Measurements from ENCODE around the gene TPRG1. TPM values are rescaled to one million over a fixed set of nuclear protein-coding genes. Genes with fewer than 3 reads are reported as not detected.

TPRG1 gene
- total RNA-seq, 2 donors from 2014 or later: 1.7 to 4.7 TPM

DNA sequence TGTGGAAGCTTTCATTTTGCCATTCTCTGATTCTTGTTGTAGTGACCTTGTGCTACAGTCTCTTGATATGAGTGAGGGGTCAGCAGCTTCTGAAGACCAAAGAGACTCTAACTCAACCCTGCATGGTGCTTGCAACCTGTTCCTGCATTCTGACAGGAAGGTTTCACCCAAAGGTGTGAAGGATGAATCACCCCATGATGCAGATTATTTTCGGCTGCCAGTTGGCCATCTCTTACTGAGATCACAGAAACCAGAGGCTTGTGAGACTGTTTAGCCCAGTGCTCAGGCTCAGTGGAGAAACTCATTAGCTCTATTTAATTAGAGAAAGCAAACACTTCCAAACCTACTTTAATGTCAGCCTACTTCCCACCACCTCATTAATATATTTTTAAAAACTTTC is 29.2 kb upstream of the TPRG1 start:
- intact Hi-C loops (cut with DNase I): loop anchor here (5.0 kb wide), 1 partner anchor 165 kb away; no protein-coding TSS in a partner anchor
- Histone ChIP-seq H3K4me3 (no peak overlapping the region), H3K4me1 (replicated peaks) (no peaks in the 10 kb centered on the region), H3K36me3 (no peaks in the 10 kb centered on the region), H3K27ac (no peak overlapping the region), H3K27me3 (replicated peaks; ENCODE audit: insufficient read depth) (no peaks in the 10 kb centered on the region), H3K9me3 (no peaks in the 10 kb centered on the region)
- DNase-seq (ENCODE audit: low spot score): no peak
- WGBS: 75% methylated on average over 1 of the region's 1 CpG
- TF ChIP-seq, protein P1, sequence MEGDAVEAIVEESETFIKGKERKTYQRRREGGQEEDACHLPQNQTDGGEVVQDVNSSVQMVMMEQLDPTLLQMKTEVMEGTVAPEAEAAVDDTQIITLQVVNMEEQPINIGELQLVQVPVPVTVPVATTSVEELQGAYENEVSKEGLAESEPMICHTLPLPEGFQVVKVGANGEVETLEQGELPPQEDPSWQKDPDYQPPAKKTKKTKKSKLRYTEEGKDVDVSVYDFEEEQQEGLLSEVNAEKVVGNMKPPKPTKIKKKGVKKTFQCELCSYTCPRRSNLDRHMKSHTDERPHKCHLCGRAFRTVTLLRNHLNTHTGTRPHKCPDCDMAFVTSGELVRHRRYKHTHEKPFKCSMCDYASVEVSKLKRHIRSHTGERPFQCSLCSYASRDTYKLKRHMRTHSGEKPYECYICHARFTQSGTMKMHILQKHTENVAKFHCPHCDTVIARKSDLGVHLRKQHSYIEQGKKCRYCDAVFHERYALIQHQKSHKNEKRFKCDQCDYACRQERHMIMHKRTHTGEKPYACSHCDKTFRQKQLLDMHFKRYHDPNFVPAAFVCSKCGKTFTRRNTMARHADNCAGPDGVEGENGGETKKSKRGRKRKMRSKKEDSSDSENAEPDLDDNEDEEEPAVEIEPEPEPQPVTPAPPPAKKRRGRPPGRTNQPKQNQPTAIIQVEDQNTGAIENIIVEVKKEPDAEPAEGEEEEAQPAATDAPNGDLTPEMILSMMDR (IDR thresholded peaks at IDR 0.05): no peak
- TF ChIP-seq POLR2A (IDR thresholded peaks at IDR 0.05) (no peak), POLR2AphosphoS5 (IDR thresholded peaks at IDR 0.05) (no peak)

DNA sequence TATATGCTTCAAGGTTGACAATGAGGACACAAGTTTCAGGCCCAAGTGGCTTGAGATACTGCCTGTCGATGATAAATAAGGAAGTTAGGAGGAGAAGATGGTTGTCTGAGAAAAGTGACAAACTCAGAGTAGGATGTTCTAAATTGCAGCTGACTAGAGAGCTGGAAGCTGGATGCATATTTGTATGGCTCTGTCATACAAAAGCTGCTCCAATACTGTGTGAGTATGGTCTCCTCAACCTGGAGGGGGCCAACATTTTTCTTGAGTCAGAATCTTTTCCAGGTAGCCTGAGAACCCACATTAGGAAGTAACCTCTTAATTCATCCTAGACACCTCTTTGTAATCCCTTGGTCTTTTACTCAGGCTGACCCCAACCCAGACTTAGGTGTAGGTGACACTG is 28.4 kb upstream of the TPRG1 start:
- WGBS: 81% methylated on average over 1 of the region's 1 CpG

DNA sequence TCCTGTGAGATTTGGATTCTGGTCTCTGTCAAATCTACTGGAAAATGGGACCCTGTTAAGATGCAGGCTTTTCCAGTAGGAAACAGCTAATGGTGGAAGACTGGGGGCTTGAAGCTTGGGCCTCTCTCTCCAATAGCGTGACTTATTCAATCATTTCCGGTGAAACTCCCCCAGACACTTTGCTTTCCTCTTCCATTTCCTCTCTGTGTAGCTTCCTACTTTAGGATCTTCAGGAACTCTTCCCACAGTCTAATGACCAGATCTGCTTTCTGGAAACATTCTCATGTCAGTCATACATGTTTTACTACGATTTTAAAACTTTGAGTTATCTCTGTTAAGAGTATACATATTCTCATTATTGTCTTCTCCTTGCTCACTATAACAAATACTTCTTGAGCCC is 28.0 kb upstream of the TPRG1 start:
- intact Hi-C loops (cut with DNase I): loop anchor here (5.0 kb wide), 1 partner anchor 166 kb away; no protein-coding TSS in a partner anchor
- WGBS: 85% methylated on average over 3 of the region's 3 CpGs
- no peak overlapping the region for H3K27ac ChIP-seq

More for the DNA sequence above, 28.4 kb upstream of the TPRG1 start:
- Histone ChIP-seq H3K4me1 (replicated peaks) (no peaks in the 10 kb centered on the region), H3K9me3 (no peaks in the 10 kb centered on the region), H3K27me3 (replicated peaks; ENCODE audit: insufficient read depth) (no peaks in the 10 kb centered on the region), H3K4me3 (no peak overlapping the region), H3K36me3 (no peaks in the 10 kb centered on the region), H3K27ac (no peak overlapping the region)
- TF ChIP-seq POLR2A (IDR thresholded peaks at IDR 0.05) (no peak), POLR2AphosphoS5 (IDR thresholded peaks at IDR 0.05) (no peak)
- TF ChIP-seq, protein P1 (IDR thresholded peaks at IDR 0.05): no peak
- intact Hi-C loops (cut with DNase I): loop anchor here (5.0 kb wide), 1 partner anchor 166 kb away; no protein-coding TSS in a partner anchor
- no peak for DNase-seq (ENCODE audit: low spot score)

DNA sequence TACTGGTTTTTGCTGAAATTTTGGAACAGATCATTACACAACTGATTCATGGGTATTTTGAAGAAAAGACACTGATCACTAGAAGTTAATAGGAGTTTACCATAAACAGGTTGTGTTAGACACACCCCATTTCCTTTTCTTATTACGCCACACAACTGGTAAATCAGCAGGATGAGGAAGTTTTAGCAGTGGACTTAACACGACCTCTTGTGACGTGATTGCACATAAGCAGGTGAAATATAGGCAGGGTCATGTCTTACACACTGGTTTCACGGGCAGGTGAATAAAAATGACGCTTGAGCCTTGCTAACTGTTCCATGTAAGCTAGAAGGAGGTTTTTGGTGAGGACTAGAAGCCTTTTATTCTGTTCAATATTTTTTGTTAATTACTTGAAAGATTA is 27.1 kb upstream of the TPRG1 start:
- WGBS: 28% methylated on average over 5 of the region's 5 CpGs
- no peak overlapping the region for H3K4me3 ChIP-seq
- no peaks in the 10 kb centered on the region for H3K36me3 ChIP-seq
- H3K27me3 ChIP-seq (replicated peaks; ENCODE audit: insufficient read depth): no peaks in the 10 kb centered on the region
- intact Hi-C loops (cut with DNase I): loop anchor here (5.0 kb wide), 3 partner anchors 167 to 1407 kb away; no protein-coding TSS in a partner anchor
- H3K4me1 ChIP-seq (replicated peaks): no peaks in the 10 kb centered on the region
- H3K9me3 ChIP-seq: no peaks in the 10 kb centered on the region
- no peak overlapping the region for H3K27ac ChIP-seq
- TF ChIP-seq POLR2AphosphoS5 (IDR thresholded peaks at IDR 0.05) (peak; percentile 33), POLR2A (IDR thresholded peaks at IDR 0.05) (no peak)
- TF ChIP-seq, protein P1 (IDR thresholded peaks at IDR 0.05): peak in 2 of 4 experiments; percentile 47 to 51
- DNase-seq (ENCODE audit: low spot score): peak; percentile 16

More for the DNA sequence above, 28.0 kb upstream of the TPRG1 start:
- Histone ChIP-seq H3K4me3 (no peak overlapping the region), H3K36me3 (no peaks in the 10 kb centered on the region), H3K27me3 (replicated peaks; ENCODE audit: insufficient read depth) (no peaks in the 10 kb centered on the region), H3K4me1 (replicated peaks) (no peaks in the 10 kb centered on the region), H3K9me3 (no peaks in the 10 kb centered on the region)
- DNase-seq (ENCODE audit: low spot score): no peak
- TF ChIP-seq POLR2AphosphoS5 (IDR thresholded peaks at IDR 0.05) (no peak), POLR2A (IDR thresholded peaks at IDR 0.05) (no peak)
- TF ChIP-seq, protein P1 (IDR thresholded peaks at IDR 0.05): no peak

DNA sequence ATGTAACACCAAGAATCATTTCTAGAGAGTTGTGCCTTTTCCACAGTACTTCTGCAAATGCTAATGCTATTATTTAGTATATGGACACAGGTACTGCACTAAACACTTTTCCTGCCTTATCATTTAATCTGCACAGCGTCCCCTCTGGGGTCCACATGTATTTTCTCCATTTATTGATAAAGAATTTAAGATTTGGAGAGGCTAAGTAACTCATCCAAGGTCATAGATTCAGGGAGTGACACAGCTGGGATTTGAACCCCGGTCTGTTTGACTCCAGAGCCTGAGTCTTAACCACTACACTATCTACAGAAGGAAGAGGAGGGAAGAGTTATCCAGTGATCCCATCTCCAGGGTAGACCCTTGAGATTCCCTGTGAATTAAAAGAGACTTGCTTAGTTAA is 24.9 kb upstream of the TPRG1 start:
- Histone ChIP-seq H3K27ac (no peak overlapping the region), H3K36me3 (no peaks in the 10 kb centered on the region), H3K4me3 (no peak overlapping the region), H3K27me3 (replicated peaks; ENCODE audit: insufficient read depth) (no peaks in the 10 kb centered on the region), H3K9me3 (no peaks in the 10 kb centered on the region), H3K4me1 (replicated peaks) (no peaks in the 10 kb centered on the region)
- TF ChIP-seq POLR2AphosphoS5 (IDR thresholded peaks at IDR 0.05) (no peak), POLR2A (IDR thresholded peaks at IDR 0.05) (no peak)
- TF ChIP-seq, protein P1 (IDR thresholded peaks at IDR 0.05): no peak
- intact Hi-C loops (cut with DNase I): loop anchor here (5.0 kb wide), 2 partner anchors 190 to 1410 kb away; no protein-coding TSS in a partner anchor
- 74% methylated on average over 2 of the region's 2 CpGs for WGBS
- DNase-seq (ENCODE audit: low spot score): no peak

Measured in prostate gland (tissue), 2 donors.